PC-3 (cell line): Measurements from ENCODE around the gene MXD1. TPM values are rescaled to one million over a fixed set of nuclear protein-coding genes. Genes with fewer than 3 reads are reported as not detected.
"Not testable (repeated sequence)": the region's sequence is repeated elsewhere in the genome, so short reads cannot be mapped to it uniquely, and the experiment has no call there.

Experiments
- ATAC-seq: fragments of 200-7000 bp; cut with Tn5 transposase; 2 replicates; pipeline ENCODE4 v1.9.1; 2020; ENCODE audit warnings: mild to moderate bottlenecking, moderate library complexity
- BruUV-seq: library from RNA; stranded (reverse); fragments of 400-500 nt; replicated peaks from 2 replicates; lab custom pipeline; 2021; lab: Mats Ljungman, UMichigan
- CTCF ChIA-PET: fragments of 300-600 bp; sonication (Branson Sonifier 250); formaldehyde crosslinking; loops from one replicate; lab custom pipeline; 2022; ENCODE audit warnings: antibody characterized with exemption; lab: Charles Lee
- POLR2A ChIA-PET: fragments of 300-600 bp; sonication (Branson Sonifier 250); formaldehyde crosslinking; loops from one replicate; lab custom pipeline; 2022; ENCODE audit warnings: antibody characterized with exemption; ENCODE audit not compliant: unreplicated experiment; lab: Charles Lee
- DNase-seq: peaks from one replicate; pipeline ENCODE4 v3.0.0-alpha.2; 2015
- H2AFZ ChIP-seq: fragments of 300-600 bp; sonication (generic); 2 replicates; pipeline ENCODE4 v1.6.0; 2016; ENCODE audit warnings: antibody characterized with exemption, low read length
- H3F3A ChIP-seq: fragments of 300-600 bp; sonication (generic); one replicate; pipeline ENCODE4 v1.6.0; 2017; ENCODE audit warnings: antibody characterized with exemption, low read length, control low read depth, mild to moderate bottlenecking; ENCODE audit not compliant: unreplicated experiment
- H3K27ac ChIP-seq: fragments of 300-600 bp; sonication (generic); 2 replicates; pipeline ENCODE4 v1.5.1; 2016; ENCODE audit warnings: mild to moderate bottlenecking, low read length
- H3K27me3 ChIP-seq: fragments of 300-600 bp; sonication (generic); 2 replicates; pipeline ENCODE4 v1.6.1; 2016; ENCODE audit warnings: low read length, mixed read lengths
- H3K36me3 ChIP-seq: fragments of 300-600 bp; sonication (generic); 2 replicates; pipeline ENCODE4 v1.6.1; 2016; ENCODE audit warnings: low read depth, mixed run types, low read length, mixed read lengths
- H3K4me1 ChIP-seq: fragments of 300-600 bp; sonication (generic); 2 replicates; pipeline ENCODE4 v1.5.1; 2016; ENCODE audit warnings: low read length; ENCODE audit not compliant: insufficient read depth
- H3K4me2 ChIP-seq: fragments of 300-600 bp; sonication (generic); 2 replicates; pipeline ENCODE4 v1.6.0; 2016; ENCODE audit warnings: low read length
- H3K4me3 ChIP-seq: fragments of 300-600 bp; sonication (generic); 2 replicates; pipeline ENCODE4 v1.5.1; 2016; ENCODE audit warnings: mild to moderate bottlenecking, low read length, mixed read lengths
- H3K79me2 ChIP-seq: fragments of 300-600 bp; sonication (generic); 2 replicates; pipeline ENCODE4 v1.6.1; 2017; ENCODE audit warnings: low read length, mixed read lengths
- H3K9ac ChIP-seq: fragments of 300-600 bp; sonication (generic); 2 replicates; pipeline ENCODE4 v1.6.0; 2016; ENCODE audit warnings: mild to moderate bottlenecking, low read length
- H3K9me2 ChIP-seq: fragments of 300-600 bp; sonication (generic); replicated peaks from 2 replicates; pipeline ENCODE4 v1.6.1; 2016; ENCODE audit warnings: mixed run types, low read length, mixed read lengths
- H3K9me3 ChIP-seq: fragments of 300-600 bp; sonication (generic); 2 replicates; pipeline ENCODE4 v1.6.1; 2016; ENCODE audit warnings: low read length, mixed read lengths
- H4K20me1 ChIP-seq: fragments of 300-600 bp; sonication (generic); 2 replicates; pipeline ENCODE4 v1.6.1; 2016; ENCODE audit warnings: low read length, mixed read lengths
- CTCF ChIP-seq: fragments of 300-600 bp; sonication (generic); conservative IDR thresholded peaks from 2 replicates; pipeline ENCODE4 v1.5.1; 2017; ENCODE audit warnings: antibody characterized with exemption, low read depth, mild to moderate bottlenecking, low read length
- EZH2 ChIP-seq: fragments of 300-600 bp; sonication (generic); IDR thresholded peaks from one replicate; pipeline ENCODE4 v1.6.1; 2017; ENCODE audit warnings: antibody characterized with exemption, mild to moderate bottlenecking, low read length; ENCODE audit not compliant: unreplicated experiment
- EZH2phosphoT487 ChIP-seq: fragments of 300-600 bp; sonication (generic); IDR thresholded peaks from 2 replicates; pipeline ENCODE4 v1.6.1; 2018; ENCODE audit warnings: mild to moderate bottlenecking, antibody characterized with exemption, low read length, borderline replicate concordance
- intact Hi-C: fragments of 100-400 bp; cut with micrococcal nuclease; formaldehyde crosslinking; loops from 2 replicates; pipeline ENCODE4 v1.9.0; 2023
- total RNA-seq: library from RNA; depleted of rRNA; stranded (reverse); fragments of >200 nt; gene quantifications from 2 replicates; pipeline ENCODE4 v1.2.3, GENCODE V29; 2014

MXD1 gene
- total RNA-seq, 1 experiment from 2014 or later, result 6.8 TPM

GRCh38 chr2:69889302-69889701, 25.6 kb upstream of the MXD1 start:
- H2AFZ ChIP-seq, result no peak overlapping the region
- no peak overlapping the region for H3K9ac ChIP-seq
- ATAC-seq (no peak), DNase-seq (no peak)
- H4K20me1 ChIP-seq, result no peaks in the 10 kb centered on the region
- peaks cover 5% of the 10 kb centered on the region for H3K4me1 ChIP-seq
- CTCF ChIA-PET, result no interaction called here
- no peak overlapping the region for H3K27ac ChIP-seq
- no peaks in the 10 kb centered on the region for H3K27me3 ChIP-seq
- TF ChIP-seq EZH2 (no peak), EZH2phosphoT487 (no peak), CTCF (no peak)
- H3K79me2 ChIP-seq, result peaks cover 5% of the 10 kb centered on the region
- intact Hi-C loops, result no loop called here
- no peaks in the 10 kb centered on the region for H3K9me2 ChIP-seq
- BruUV-seq, result no TSS peak
- H3F3A ChIP-seq, result no peaks in the 10 kb centered on the region
- POLR2A ChIA-PET, result no interaction called here
- H3K4me3 ChIP-seq, result no peak overlapping the region
- H3K4me2 ChIP-seq, result no peak overlapping the region
- H3K9me3 ChIP-seq, result no peaks in the 10 kb centered on the region
- H3K36me3 ChIP-seq, result no peaks in the 10 kb centered on the region

GRCh38 chr2:69890881-69891280, 24.0 kb upstream of the MXD1 start:
- Histone ChIP-seq H3F3A (no peaks in the 10 kb centered on the region), H3K36me3 (peaks cover 1% of the 10 kb centered on the region; the same call in 1 of the 2 replicates), H3K4me1 (peaks cover 5% of the 10 kb centered on the region), H3K4me3 (no peak overlapping the region), H3K27ac (no peak overlapping the region), H3K9me3 (no peaks in the 10 kb centered on the region), H3K79me2 (peaks cover 21% of the 10 kb centered on the region), H2AFZ (no peak overlapping the region), H3K27me3 (no peaks in the 10 kb centered on the region), H3K9ac (no peak overlapping the region), H3K9me2 (no peaks in the 10 kb centered on the region), H4K20me1 (no peaks in the 10 kb centered on the region), H3K4me2 (no peak overlapping the region)
- intact Hi-C loops, result loop anchor here (5.0 kb wide), 2 partner anchors 49 to 149 kb away; partner anchors contain the start of gene ANXA4
- ChIA-PET POLR2A (no interaction called here), CTCF (no interaction called here)
- TF ChIP-seq EZH2phosphoT487 (no peak), EZH2 (no peak), CTCF (no peak)
- DNase-seq (peak; percentile 3), ATAC-seq (no peak)
- BruUV-seq, result no TSS peak

GRCh38 chr2:69892838-69893424, 22.0 kb upstream of the MXD1 start:
- not testable (repeated sequence) for H4K20me1 ChIP-seq, H3K27me3 ChIP-seq, H3F3A ChIP-seq, BruUV-seq, H3K4me1 ChIP-seq, ATAC-seq, H3K9me2 ChIP-seq, H3K9me3 ChIP-seq, H3K27ac ChIP-seq
- Histone ChIP-seq H3K4me3 (peak overlapping the region; percentile 82), H3K9ac (peak overlapping the region; percentile 89; the same call in 1 of the 2 replicates), H3K79me2 (peaks cover 35% of the 10 kb centered on the region), H2AFZ (peak overlapping the region; percentile 100), H3K4me2 (peak overlapping the region; percentile 90), H3K36me3 (peaks cover 20% of the 10 kb centered on the region)
- ChIA-PET CTCF (interaction anchor here (1.1 kb wide), 1 partner anchor 168 kb away, joined by 4 read pairs; no protein-coding TSS in a partner anchor), POLR2A (interaction anchor here (0.7 kb wide), 1 partner anchor 274 kb away, joined by 3 read pairs; no protein-coding TSS in a partner anchor)
- DNase-seq, result peak; percentile 16
- intact Hi-C loops, result loop anchor here (5.0 kb wide), 2 partner anchors 51 to 151 kb away; partner anchors contain the start of gene ANXA4
